GM18867 (cell line): Measurements from ENCODE around the gene DNAJA3.
A peak's percentile ranks its signal among the peaks of the same experiment; 100 is the strongest.

Experiments used
- ATAC-seq: cut with Tn5 transposase; IDR thresholded peaks from one replicate; pipeline ENCODE4 v1.9.1; 2021; ENCODE audit warnings: mild to moderate bottlenecking, moderate library complexity; ENCODE audit not compliant: unreplicated experiment

The DNAJA3 gene

DNA sequence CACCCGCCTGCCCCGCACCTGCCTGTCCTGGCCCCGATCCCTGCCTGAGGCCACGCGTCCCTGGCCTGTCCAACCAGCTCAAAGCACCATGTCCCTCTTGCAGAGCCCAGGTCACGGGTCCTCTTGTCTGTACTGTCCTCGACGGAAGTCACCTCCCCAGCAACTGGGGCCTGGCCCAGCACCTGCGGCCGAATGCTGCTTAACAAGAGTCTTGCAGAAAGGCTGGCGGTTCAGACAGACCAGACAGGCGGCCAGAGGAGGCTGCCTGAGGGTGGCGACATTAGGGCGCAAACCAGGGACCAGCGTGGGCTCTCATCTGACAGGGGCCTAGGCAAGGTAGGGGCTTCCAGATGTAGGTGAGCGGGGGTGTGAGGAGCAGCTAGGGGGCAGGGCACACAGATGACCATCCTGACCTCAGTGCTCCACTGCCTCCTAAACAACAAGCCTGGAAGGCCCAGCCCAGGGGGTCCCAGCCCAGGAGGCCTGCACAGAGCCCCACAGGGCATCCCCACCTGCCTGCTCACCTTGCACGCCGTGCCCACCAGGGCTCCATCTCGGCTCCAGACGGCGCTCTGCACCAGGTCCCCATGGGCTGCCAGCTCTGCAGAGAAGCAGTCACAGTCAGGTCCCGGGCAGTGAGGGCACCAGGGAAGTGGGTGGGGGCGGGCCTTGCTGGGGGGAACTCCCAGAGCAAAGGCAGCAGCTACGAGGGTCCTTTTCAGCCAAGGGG is 20.5 kb upstream of the DNAJA3 start:
- ATAC-seq: no peak

GRCh38 chr16:4407543-4408322 is 17.9 kb upstream of the DNAJA3 start:
- ATAC-seq: no peak

DNA sequence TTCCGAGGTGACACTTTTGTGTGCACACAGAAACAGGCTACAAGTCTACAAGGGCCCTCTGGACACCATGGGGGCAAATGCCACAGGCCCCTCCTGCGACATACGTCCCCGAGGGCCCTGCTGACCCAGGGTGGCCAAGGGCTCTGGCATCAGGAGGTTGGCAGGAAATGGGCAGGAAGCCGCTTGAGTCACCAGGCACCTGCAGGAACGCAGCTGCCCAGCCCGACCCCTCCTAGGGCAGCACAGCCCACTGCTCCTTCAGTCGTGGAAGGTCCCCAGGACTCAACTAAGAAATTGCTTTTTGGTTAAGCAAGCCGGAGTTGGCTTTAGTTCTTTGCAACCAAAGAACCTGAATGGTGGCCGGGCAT is 17.4 kb upstream of the DNAJA3 start:
- ATAC-seq: no peak

- ATAC-seq: no peak
Measured at GRCh38 chr16:4409081-4409932, 16.4 kb upstream of the DNAJA3 start.

DNA sequence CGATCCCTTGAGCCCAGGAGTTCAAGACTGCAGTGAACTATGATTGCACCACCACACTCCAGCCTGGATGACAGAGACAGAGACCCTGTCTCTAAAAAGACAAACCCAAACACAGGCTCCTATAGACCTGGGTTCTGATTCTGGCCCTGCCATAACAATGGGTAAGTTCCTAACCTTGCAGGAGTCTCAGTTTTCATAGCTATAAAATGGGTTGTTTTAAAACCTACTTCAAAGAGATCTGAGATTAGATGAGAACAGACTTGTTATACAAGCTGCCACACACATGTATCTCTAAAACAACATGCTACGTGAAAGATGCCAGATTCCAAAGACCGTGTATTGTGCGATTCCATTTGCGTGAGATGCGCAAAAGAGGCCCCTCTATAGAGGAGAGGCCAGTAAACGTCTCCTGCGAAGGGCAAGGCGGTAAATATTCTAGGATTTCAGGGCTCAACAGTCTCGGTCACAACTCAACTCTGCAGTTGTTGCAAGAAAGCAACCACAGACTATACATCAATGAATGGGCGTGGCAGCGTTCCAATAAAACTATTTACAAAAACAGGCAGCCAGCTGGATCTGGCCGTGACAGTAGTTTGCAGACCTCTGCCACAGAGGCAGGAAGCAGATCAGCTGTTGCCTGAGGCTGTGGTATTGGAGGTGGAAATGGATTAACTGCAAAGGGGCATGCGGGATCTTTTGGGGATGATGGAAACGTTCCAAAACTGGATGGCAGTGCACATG is 15.2 kb upstream of the DNAJA3 start:
- ATAC-seq: no peak

- no peak for ATAC-seq
Measured at GRCh38 chr16:4411684-4412083, 14.0 kb upstream of the DNAJA3 start.

DNA sequence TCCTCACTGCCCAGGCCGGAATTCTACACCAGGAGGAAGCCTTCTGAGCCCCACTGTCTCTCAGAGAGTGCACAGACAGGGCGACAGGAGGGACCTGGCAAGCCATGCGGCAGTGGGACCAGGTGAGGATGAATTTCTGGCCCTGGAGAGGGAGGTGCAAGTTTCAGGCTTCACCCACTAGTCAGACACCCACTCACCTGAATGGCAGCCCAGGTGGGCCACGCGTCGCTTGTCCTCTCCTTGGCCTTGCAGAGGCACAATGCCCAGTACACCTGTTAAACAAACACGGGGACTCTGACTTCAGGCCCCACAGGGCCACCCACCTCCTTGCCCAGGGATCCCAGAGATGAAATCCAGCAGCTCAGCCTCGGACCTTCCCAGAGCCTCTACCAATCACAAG is 13.5 kb upstream of the DNAJA3 start:
- no peak for ATAC-seq

- ATAC-seq: no peak
Measured at GRCh38 chr16:4412854-4413253, 12.8 kb upstream of the DNAJA3 start.

- peak; percentile 61 for ATAC-seq
Measured at GRCh38 chr16:4414187-4414917, 11.3 kb upstream of the DNAJA3 start.

GRCh38 chr16:4415538-4416199 is 10.0 kb upstream of the DNAJA3 start:
- peak; percentile 15 for ATAC-seq

- ATAC-seq: peak; percentile 62
Measured at GRCh38 chr16:4416200-4417032, 9.3 kb upstream of the DNAJA3 start, which contains the start of gene CORO7. Gene CORO7 (minus strand): TSS chr16:4416596. CDS start chr16:4416518, 78 bp downstream.

DNA sequence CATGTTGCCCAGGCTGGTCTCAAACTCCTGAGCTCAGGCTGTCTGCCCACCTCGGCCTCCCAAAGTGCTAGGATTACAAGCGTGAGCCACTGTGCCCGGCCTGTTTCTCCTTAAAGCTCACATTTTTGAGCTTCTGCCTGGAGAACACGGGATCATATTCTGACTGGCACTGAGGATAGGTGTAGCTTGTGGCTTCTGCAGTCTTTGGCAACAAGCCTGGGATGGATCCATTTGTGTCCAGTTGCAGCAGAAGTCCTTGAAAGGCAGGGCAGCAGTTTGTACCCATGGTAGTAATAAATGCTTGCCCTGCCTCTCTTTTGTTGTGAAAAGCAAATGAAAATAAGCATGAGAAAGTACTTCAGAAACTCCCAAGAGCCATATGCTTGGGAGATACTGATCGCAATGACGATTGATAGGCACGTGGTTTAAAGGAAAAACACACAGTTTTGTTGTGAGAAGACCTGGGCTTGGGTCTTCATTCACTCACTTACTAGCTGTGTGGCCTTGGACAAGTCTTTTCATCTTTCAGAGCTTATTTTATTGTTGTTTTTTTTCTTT is 6.2 kb upstream of the DNAJA3 start:
- no peak for ATAC-seq

DNA sequence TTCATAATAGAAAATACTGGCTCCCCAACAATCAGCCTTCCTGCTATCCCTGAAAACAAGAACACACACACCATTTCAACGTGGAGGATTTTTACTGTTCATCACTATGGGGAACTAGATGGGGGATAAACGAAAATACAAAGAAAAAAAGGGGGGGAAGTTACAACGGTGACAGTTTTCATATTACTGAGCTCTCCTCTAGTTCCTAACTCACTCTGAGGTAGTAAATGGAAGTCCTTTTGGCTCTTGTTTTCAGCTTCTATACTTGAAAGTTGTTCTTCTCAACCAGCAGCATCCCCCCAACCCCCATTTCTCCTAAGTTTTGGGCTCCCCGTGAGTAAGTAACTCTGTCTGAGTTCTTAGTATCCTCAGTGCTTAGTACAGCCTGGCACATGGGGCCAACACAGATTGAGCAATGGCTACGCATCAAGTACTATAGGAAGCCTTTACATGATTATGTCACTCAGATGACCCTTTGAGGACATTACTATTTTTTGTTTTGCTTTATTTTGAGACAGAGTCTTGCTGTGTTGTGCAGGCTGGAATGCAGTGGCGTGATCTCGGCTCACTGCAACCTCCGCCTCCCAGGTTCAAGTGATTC is 5.1 kb upstream of the DNAJA3 start:
- no peak for ATAC-seq

- ATAC-seq: peak; percentile 24
Measured at GRCh38 chr16:4426021-4426684, 485 bp downstream of the DNAJA3 start.

DNA sequence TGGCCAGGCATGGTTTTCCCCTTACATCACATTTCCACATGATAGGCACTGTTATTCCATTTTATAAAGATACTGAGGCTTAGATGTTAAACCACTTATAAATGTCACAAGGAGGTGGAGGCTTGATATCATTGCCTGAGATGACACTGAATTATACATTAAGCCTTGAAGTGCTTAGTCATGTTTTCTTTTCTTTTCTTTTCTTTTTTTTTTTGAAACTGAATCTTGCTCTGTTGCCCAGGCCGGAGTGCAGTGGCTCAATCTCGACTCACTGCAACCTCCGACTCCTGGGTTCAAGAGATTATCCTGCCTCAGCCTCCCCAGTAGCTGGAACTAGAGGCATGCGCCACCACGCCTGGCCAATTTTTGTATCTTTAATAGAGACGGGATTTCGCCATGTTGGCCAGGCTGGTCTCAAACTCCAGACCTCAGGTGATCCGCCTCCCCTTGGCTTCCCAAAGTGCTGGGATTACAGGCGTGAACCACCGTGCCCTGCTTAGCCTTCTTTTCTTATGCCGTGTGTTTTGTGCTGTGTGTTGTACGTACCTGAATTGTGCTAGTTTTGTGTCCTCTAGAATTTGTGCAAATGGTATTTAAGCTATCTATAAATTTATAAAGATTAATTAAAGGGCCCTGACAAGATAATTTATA is 1.2 kb downstream of the DNAJA3 start:
- no peak for ATAC-seq

- ATAC-seq: no peak
Measured at GRCh38 chr16:4428500-4428899, 2.8 kb downstream of the DNAJA3 start.

- no peak for ATAC-seq
Measured at GRCh38 chr16:4431023-4431422, 5.4 kb downstream of the DNAJA3 start.
